Anterior cingulate cortex (tissue), 58 donors: ENCODE data around the gene ZNF490.

Source experiments
- DNase-seq, 58 donors: peaks; one replicate each; lab custom pipeline; 2025; lab: John Stamatoyannopoulos, UW

The ZNF490 gene

DNA sequence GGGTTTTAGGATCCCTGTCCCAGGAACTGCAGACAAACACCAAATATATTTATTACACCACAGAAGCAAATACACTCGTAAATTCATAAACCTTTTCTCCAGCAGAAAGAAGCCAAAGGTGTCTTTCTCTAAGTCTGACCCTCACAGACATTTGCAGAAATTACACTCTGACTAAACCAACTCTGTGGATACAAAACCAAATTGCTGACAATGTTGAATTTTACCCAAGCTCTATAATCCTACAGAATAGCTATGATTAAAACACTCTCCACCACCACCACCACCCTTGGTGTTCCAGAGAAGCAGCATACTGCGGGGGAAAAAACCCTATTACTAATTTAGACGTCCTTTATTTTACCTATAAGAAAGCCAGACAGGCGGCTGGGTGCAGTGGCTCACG, 64.5 kb downstream of the ZNF490 start:
- no peak for DNase-seq

DNA sequence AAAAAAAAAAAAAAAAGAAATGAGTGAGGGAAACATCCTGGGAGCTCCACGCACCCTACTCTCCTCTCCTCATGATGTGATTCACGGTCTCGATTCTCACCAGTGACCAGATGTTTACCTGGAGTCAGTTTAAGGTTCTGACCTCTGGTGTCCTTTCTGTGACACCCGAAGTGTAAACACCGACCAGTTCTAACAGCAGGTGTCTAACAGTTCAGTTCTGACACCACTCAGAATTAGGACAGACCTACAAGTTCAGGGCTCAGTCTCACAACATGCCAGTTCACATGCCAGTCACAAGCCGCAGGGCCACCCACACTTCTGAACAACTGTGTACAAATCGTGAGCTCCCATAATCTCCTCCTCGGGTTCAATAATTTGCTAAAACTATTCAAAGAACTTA, 65.3 kb downstream of the ZNF490 start:
- no peak for DNase-seq

DNA sequence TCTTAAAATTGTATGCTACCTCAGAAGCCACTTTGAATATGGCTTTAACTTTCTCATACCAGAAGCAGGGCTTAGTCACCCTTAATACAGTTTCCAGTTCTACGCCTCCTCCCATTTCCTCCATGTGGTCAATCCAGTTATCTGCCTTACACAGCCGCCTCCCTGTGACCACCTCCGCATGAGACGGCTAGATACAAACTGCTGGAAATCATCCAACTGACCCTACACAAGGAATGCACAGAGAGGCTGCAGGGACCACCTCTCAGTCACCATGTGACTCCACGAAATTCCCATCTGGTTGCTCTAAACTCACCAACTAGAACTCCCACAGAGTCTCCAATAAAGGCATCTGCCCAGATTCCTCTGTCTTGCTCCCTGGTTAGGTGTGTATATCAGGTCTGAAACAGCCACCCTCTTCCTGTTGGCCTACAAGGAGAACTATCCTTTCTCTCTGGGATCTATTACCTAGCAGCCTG, 66.2 kb downstream of the ZNF490 start:
- peak in 10 of 58 donors; percentile 1 to 21 (median 10) for DNase-seq

DNA sequence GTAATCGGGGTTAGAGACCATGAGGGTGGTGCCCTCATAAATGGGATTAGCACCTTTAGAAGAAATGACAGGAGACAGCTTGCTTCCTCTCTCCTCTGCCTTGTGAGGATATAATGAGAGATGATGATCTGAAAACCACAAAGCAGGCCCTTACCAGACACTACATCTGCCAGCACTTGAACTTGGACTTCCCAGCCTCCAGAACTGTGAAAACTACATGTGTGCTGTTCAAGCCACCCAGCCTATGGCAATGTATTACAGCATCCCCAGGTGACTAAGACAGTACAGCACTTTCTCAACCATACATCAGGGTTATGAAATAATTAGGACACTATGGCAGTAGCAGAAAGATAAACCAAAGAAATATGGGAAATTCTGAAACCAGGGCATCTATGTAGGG, 66.8 kb downstream of the ZNF490 start:
- no peak for DNase-seq
